ENCODE results near the gene ITPR1. TPM values are rescaled to one million over a fixed set of nuclear protein-coding genes. Genes with fewer than 3 reads are reported as not detected.

Gene ITPR1
- total and polyA plus RNA-seq, 2 of the 4 experiments (the other 2 are of a cell fraction) = 1.8 to 5.7 TPM

GRCh38 chr3:4570840-4571621, 77.9 kb downstream of the ITPR1 start:
- DNase-seq (no peak), ATAC-seq (ENCODE audit: low read depth) (no peak)
- Histone ChIP-seq H3K36me3 (ENCODE audit: control insufficient read depth, insufficient read depth, low read length) (no peaks in the 10 kb centered on the region), H4K8ac (ENCODE audit: low read depth in 2 of 2, low read length in 2 of 2) (no peak overlapping the region), H3K4me3 (ENCODE audit: insufficient read depth, low read depth, low read length) (no peak overlapping the region), H2BK5ac (ENCODE audit: low read depth, low read length, poor library complexity, severe bottlenecking) (no peak overlapping the region), H2AFZ (replicated peaks; ENCODE audit: low read length, poor library complexity) (no peak overlapping the region), H2BK15ac (ENCODE audit: low read depth, low read length) (no peak overlapping the region), H2AK5ac (ENCODE audit: low read depth, low read length) (no peak overlapping the region), H3K18ac (ENCODE audit: low read depth, low read length) (no peak overlapping the region), H3K27ac (ENCODE audit: insufficient read depth, low read length) (no peak overlapping the region), H4K91ac (ENCODE audit: insufficient read depth, low read depth, low read length) (no peak overlapping the region), H3K9ac (ENCODE audit: low read depth, low read length) (no peak overlapping the region), H3K79me1 (ENCODE audit: low read depth in 1 of 2, low read length in 2 of 2) (no peaks in the 10 kb centered on the region), H2BK120ac (ENCODE audit: low read depth, low read length) (no peak overlapping the region), H3K4me2 (ENCODE audit: low read depth, low read length) (no peak overlapping the region), H3K4ac (ENCODE audit: low read depth, low read length) (no peak overlapping the region), H3K4me1 (ENCODE audit: control insufficient read depth, insufficient read depth, low read length) (no peaks in the 10 kb centered on the region; the same call in 1 of the 2 replicates), H4K5ac (ENCODE audit: low read depth, low read length) (no peak overlapping the region), H2AK9ac (replicated peaks; ENCODE audit: low read depth, low read length, poor library complexity) (no peak overlapping the region), H3K9me1 (ENCODE audit: insufficient read depth, low read length) (no peaks in the 10 kb centered on the region; the same call in 1 of the 2 replicates), H3K27me3 (ENCODE audit: control insufficient read depth, insufficient read depth, low read length) (no peaks in the 10 kb centered on the region), H3K23ac (ENCODE audit: low read depth, low read length) (no peak overlapping the region), H3K56ac (ENCODE audit: extremely low read depth, insufficient read depth, low read length) (no peak overlapping the region), H3K14ac (replicated peaks; ENCODE audit: low read depth, low read length) (no peak overlapping the region), H3K9me3 (ENCODE audit: control insufficient read depth, insufficient read depth, low read length) (no peaks in the 10 kb centered on the region), H2BK20ac (ENCODE audit: low read depth, low read length) (no peak overlapping the region), H4K20me1 (ENCODE audit: insufficient read depth, low read length) (no peaks in the 10 kb centered on the region)
- in situ Hi-C loops (cut with MboI; ENCODE audit: low sequenced_read_pairs) = no loop called here
- dilution Hi-C loops (cut with HindIII; ENCODE audit: low sequenced_read_pairs, unreplicated experiment) = no loop called here
- intact Hi-C loops (cut with micrococcal nuclease) = no loop called here
- ChIA-PET POLR2A (ENCODE audit: unreplicated experiment) (no interaction called here), CTCF (interaction anchor here (1.3 kb wide), 1 partner anchor 220 kb away, joined by 3 read pairs; no protein-coding TSS in a partner anchor)
- WGBS, 2 experiments (ENCODE audit: extremely low coverage in 2 of 2, insufficient read length in 1 of 2) = 92% methylated on average over 2 of the region's 7 CpGs; no CpG with 5 or more reads in 1 of the 2 experiments
- BruUV-seq (replicated peaks) = no TSS peak
- TF ChIP-seq NFE2L2 (IDR thresholded peaks at IDR 0.05; ENCODE audit: low read depth, low read length) (no peak), MXI1 (IDR thresholded peaks at IDR 0.05; ENCODE audit: borderline replicate concordance, low read depth, low read length) (no peak), SMC3 (IDR thresholded peaks at IDR 0.05; ENCODE audit: low read depth, low read length) (no peak), RFX5 (IDR thresholded peaks at IDR 0.05; ENCODE audit: low read depth, low read length) (no peak), CEBPB (IDR thresholded peaks at IDR 0.05; ENCODE audit: low read depth, low read length) (no peak), CTCF (conservative IDR thresholded peaks at IDR 0.05; ENCODE audit: low read depth, low read length) (no peak), RAD21 (IDR thresholded peaks at IDR 0.05; ENCODE audit: low read length) (no peak), FOS (IDR thresholded peaks at IDR 0.05; ENCODE audit: low read depth, low read length) (no peak), BHLHE40 (IDR thresholded peaks at IDR 0.05; ENCODE audit: low read depth, low read length) (no peak), MAZ (IDR thresholded peaks at IDR 0.05; ENCODE audit: borderline replicate concordance, low read depth, low read length) (no peak), MAFK (IDR thresholded peaks at IDR 0.05; ENCODE audit: low read depth, low read length) (no peak), USF2 (IDR thresholded peaks at IDR 0.05; ENCODE audit: low read depth, low read length) (no peak), CHD1 (IDR thresholded peaks at IDR 0.05; ENCODE audit: low read depth, low read length) (no peak), RCOR1 (IDR thresholded peaks at IDR 0.05; ENCODE audit: insufficient replicate concordance, low read length) (no peak), ELK1 (IDR thresholded peaks at IDR 0.05; ENCODE audit: borderline replicate concordance, low read depth, low read length) (no peak)
